GM20000 (cell line): ENCODE results near the gene SERPINE1.
"Not testable (repeated sequence)": the region's sequence is repeated elsewhere in the genome, so short reads cannot be mapped to it uniquely, and the experiment has no call there.

Experiments
- DNase-seq: peaks from one replicate; pipeline ENCODE4 v3.0.0; 2012; ENCODE audit warnings: low spot score
- CTCF ChIP-seq: IDR thresholded peaks from 2 replicates; pipeline ENCODE4 v1.5.1; 2012; ENCODE audit warnings: mild to moderate bottlenecking, control low read depth; ENCODE audit errors: extremely low read depth, missing control alignments

SERPINE1 gene

DNA sequence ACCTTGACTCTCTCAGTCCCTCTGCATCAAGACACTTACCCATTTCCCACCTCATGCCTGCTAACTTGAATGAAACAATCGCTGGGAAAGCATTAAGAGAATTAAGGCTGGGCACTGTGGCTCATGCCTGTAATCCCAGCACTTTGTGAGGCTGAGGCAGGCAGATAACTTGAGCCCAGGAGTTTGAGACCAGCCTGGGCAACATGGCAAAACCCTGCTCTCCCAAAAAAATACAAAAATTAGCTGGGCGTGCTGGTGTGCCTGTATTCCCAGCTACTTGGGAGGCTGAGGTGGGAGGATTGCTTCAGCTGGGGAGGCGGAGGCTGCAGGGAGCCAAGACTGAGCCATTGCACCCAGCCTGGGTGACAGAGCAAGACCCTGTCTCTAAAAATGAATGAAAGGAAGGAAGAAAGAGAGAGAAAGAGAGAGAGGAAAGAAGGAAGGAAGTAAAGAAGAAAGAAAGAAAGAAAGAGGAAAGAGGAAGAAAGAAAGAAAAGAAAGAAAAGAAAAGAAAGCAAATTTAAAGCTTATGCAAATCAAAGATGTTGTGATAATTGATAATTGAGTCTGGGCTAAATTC lies 646 bp downstream of the SERPINE1 start:
- DNase-seq: no peak

DNA sequence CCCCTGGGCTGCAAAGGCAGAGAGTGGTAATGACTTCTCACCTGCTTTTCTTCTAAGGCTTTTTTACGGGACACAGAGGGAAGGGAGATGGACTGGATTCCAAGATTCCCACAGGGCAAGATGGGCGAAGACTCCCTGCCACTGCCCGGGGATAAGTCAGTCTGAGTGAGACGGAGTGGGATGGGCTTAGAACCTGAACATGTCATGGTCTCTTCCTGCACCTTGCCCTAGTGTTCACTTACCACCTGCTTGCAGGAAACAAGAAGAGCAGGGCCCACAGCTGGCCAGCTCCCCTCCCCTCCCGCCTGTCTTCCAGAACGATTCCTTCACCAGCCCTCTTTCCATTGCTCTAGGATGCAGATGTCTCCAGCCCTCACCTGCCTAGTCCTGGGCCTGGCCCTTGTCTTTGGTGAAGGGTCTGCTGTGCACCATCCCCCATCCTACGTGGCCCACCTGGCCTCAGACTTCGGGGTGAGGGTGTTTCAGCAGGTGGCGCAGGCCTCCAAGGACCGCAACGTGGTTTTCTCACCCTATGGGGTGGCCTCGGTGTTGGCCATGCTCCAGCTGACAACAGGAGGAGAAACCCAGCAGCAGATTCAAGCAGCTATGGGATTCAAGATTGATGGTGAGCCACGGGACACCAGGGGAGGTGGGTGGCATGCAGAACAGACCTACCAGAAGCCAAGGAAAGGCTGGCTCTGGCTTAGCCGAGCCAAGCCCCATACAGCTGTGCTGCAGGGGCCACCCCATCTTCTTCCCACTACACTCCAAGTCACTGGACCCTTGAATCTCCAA lies 1.3 kb downstream of the SERPINE1 start:
- TF ChIP-seq CTCF: no peak
- DNase-seq: no peak

More for the DNA sequence above, 646 bp downstream of the SERPINE1 start:
- TF ChIP-seq CTCF: no peak

- no peak for TF ChIP-seq CTCF
- DNase-seq: no peak
Measured at GRCh38 chr7:101129603-101130117, 2.8 kb downstream of the SERPINE1 start.

DNA sequence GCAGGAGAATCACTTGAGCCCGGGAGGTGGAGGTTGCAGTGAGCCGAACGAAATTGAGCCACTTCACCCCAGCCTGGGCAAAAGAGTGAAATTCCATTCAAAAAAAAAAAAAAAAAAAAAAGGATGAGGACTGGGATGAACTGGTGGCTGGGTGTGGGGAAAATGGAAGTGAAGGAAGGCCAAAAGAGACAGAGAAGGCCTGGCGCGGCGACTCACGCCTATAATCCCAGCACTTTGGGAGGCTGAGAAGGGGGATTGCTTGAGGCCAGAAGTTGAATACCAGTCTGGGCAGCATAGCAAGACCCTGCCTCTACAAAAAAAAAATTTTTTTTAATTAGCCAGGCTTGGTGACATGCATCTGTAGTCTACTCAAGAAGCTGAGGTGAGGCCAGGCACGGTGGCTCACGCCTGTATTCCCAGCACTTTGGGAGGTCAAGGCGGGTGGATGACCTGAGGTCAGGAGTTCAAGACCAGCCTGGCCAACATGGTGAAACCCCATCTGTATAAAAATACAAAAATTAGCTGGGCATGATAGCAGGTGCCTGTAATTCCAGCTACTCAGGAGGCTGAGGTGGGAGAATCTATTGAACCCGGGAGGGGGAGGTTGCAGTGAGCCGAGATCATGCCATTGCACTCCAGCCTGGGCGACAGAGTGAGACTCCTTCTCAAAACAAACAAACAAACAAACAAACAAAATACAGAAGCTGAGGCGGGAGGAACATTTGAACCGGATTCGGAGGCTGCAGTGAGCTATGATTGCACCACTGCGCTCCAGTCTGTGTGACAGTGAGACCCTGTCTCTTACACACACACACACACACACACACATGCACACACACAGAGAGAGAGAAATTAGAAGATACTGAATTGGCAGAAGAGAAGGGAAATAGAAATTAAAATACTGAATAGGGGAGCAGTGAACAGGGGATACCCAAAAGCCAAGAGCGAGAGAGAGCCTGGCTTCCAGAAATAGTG lies 6.0 kb downstream of the SERPINE1 start:
- DNase-seq: not testable (repeated sequence)

GRCh38 chr7:101133621-101134398 lies 6.9 kb downstream of the SERPINE1 start:
- TF ChIP-seq CTCF: no peak
- no peak for DNase-seq

- DNase-seq: no peak
- TF ChIP-seq CTCF: no peak
Measured at GRCh38 chr7:101134399-101134980, 7.6 kb downstream of the SERPINE1 start.
